ENCODE measurements around the gene DBF4. TPM values are rescaled to one million over a fixed set of nuclear protein-coding genes. Genes with fewer than 3 reads are reported as not detected.
A peak's percentile ranks its signal among the peaks of the same experiment; 100 is the strongest.

Gene DBF4
- total and polyA plus RNA-seq, 9 of the 15 experiments (the other 6 are each of a cell fraction or from before 2014, with no cell fraction given) = 37.8 to 145 (median 104) TPM

DNA sequence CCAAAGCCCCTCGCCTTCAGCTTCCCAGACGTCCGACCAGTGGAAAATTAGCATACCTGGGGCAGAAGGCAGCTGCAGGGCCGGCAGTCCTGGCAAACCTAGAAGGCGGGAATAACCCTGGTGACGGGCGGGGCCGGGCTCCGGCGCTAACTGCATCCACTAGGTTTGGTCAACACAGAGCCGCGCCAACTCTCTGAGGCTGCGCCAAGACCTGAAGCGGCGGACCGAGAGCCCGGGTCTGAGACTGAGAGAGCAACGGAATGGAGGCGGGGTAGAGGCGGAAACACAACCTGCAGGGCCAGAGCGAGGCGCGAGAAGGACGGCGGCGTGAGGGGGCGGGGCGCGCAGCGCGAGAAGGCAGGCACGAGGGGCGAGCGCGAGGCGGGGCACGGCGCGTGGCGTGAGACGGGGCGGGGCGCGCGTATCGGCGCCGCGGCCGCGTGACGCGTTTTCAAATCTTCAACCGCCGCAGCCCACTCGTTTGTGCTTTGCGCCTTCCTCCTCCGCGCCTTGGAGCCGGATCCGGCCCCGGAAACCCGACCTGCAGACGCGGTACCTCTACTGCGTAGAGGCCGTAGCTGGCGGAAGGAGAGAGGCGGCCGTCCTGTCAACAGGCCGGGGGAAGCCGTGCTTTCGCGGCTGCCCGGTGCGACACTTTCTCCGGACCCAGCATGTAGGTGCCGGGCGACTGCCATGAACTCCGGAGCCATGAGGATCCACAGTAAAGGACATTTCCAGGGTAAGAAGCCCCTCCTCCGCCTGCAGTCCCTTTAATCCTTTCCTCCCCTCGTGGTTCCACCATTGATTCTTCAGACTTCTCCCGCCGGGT, at the start of gene DBF4, which contains the start of gene SLC25A40 (continued):
- TF ChIP-seq EP400 (IDR thresholded peaks at IDR 0.05) = peak; percentile 94
- peak; percentile 57; the same call in 1 of the 2 replicates for TF ChIP-seq CBX5 (IDR thresholded peaks at IDR 0.05; ENCODE audit: borderline replicate concordance, low read depth)
- peak; percentile 50; the same call in 1 of the 2 replicates for TF ChIP-seq ZNF175 (CRISPR knock-in tag; IDR thresholded peaks at IDR 0.05; ENCODE audit: low read depth)
- TF ChIP-seq, protein P1, sequence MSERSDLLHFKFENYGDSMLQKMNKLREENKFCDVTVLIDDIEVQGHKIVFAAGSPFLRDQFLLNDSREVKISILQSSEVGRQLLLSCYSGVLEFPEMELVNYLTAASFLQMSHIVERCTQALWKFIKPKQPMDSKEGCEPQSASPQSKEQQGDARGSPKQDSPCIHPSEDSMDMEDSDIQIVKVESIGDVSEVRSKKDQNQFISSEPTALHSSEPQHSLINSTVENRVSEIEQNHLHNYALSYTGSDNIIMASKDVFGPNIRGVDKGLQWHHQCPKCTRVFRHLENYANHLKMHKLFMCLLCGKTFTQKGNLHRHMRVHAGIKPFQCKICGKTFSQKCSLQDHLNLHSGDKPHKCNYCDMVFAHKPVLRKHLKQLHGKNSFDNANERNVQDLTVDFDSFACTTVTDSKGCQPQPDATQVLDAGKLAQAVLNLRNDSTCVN (CRISPR knock-in tag; IDR thresholded peaks at IDR 0.05) = peak; percentile 14; the same call in 1 of the 2 replicates
- TF ChIP-seq, protein P2, sequence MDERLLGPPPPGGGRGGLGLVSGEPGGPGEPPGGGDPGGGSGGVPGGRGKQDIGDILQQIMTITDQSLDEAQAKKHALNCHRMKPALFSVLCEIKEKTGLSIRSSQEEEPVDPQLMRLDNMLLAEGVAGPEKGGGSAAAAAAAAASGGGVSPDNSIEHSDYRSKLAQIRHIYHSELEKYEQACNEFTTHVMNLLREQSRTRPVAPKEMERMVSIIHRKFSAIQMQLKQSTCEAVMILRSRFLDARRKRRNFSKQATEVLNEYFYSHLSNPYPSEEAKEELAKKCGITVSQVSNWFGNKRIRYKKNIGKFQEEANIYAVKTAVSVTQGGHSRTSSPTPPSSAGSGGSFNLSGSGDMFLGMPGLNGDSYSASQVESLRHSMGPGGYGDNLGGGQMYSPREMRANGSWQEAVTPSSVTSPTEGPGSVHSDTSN (CRISPR knock-in tag; IDR thresholded peaks at IDR 0.05; ENCODE audit: low read depth) = no peak
- TF ChIP-seq, protein P2 (tag; conservative IDR thresholded peaks at IDR 0.05; ENCODE audit: low read depth) = no peak
- peak; percentile 86 for TF ChIP-seq POLR2AphosphoS5 (IDR thresholded peaks at IDR 0.05; ENCODE audit: control insufficient read depth, insufficient read depth, low read depth, low read length)
- TF ChIP-seq, protein P3, sequence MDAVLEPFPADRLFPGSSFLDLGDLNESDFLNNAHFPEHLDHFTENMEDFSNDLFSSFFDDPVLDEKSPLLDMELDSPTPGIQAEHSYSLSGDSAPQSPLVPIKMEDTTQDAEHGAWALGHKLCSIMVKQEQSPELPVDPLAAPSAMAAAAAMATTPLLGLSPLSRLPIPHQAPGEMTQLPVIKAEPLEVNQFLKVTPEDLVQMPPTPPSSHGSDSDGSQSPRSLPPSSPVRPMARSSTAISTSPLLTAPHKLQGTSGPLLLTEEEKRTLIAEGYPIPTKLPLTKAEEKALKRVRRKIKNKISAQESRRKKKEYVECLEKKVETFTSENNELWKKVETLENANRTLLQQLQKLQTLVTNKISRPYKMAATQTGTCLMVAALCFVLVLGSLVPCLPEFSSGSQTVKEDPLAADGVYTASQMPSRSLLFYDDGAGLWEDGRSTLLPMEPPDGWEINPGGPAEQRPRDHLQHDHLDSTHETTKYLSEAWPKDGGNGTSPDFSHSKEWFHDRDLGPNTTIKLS (IDR thresholded peaks at IDR 0.05; ENCODE audit: borderline replicate concordance, low read depth) = peak; percentile 79; the same call in 1 of the 2 replicates
- TF ChIP-seq, protein P4, sequence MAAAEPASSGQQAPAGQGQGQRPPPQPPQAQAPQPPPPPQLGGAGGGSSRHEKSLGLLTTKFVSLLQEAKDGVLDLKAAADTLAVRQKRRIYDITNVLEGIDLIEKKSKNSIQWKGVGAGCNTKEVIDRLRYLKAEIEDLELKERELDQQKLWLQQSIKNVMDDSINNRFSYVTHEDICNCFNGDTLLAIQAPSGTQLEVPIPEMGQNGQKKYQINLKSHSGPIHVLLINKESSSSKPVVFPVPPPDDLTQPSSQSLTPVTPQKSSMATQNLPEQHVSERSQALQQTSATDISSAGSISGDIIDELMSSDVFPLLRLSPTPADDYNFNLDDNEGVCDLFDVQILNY (CRISPR knock-in tag; IDR thresholded peaks at IDR 0.05) = 0 out of 2 replicates have a peak, but pooled peaks have one; percentile 16
- TF ChIP-seq RBM22 (IDR thresholded peaks at IDR 0.05; ENCODE audit: low read depth, low read length, poor library complexity, severe bottlenecking) = peak; percentile 51
- TF ChIP-seq ZNF184 (CRISPR knock-in tag; IDR thresholded peaks at IDR 0.05) = no peak

Measured in K562 (cell line).